ENCODE results near the gene SUSD4.

SUSD4 gene

DNA sequence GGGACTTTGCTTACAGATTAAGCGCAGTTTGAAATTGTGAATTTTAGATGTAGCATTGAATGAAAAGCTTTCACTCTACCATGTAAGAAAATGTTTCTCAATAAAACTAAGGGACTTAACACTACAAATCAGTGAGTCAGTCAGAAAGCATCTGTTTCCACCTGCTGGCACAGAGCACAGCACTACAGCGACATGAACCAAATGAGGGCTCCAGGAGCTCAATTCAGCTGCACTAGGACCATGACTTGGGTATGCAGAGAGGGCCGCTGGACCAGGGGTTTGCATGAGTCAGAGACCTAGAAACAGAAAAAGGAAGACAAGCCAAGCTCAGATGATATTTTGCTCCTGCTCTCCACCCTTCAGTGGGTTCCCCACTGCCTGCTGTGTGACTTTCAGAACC is 5.2 kb downstream of the SUSD4 start:
- peak; percentile 25 for DNase-seq

DNA sequence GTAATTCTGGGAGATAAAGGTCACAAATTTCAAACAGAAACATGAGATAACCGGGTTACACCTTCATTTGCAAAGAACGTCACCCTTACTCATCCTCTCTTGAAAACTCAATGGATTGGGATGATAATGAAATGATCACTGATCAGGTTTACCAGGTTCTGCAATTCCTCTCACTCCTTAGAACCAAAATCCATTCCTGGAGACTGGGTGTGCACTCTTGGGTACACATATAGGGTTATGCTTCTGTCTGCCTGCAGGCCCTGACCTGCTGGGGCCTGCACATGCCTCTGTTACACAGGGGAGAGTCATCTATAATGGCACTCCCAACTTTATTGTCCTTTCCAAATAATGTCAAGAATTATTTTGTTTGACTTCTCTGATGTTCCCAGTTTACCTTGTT is 8.3 kb downstream of the SUSD4 start:
- no peak for DNase-seq

DNA sequence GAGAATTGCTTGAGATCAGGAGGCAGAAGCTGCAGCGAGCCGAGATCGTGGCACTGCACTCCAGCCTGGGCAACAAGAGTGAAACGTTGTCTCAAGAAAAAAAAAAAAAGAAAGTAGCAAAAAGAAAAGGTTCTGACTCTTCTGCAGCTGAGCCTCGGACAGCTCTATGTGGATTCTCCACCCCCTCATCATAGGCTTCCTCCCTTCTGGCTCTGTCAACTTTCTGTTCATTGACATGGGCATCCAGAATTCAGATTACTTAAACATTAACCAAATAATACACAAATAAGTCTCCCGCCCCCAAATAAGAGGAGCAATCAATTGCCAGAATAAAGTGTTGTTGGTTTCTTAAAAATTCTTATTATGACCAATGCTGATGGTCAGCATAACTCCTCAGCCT is 10.0 kb downstream of the SUSD4 start:
- no peak for DNase-seq

DNA sequence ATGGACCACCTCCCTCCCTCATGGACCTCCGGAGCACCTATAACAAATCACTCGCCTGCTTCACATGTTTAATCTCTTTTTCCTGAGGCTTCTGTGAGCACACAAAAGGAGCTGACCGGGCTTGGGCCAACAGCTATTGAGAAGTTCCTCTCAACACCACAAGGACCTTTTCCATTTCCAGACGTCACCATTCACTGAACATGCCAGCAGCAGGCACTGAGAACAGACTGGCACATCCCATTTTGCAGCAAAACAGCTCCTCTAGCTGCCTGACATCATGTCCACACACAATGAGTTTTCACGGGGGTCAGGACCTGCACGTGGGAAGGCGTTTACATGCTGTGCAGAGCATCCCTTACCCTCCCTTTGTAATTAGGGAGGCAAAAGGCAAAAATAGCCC is 11.0 kb downstream of the SUSD4 start:
- no peak for DNase-seq

DNA sequence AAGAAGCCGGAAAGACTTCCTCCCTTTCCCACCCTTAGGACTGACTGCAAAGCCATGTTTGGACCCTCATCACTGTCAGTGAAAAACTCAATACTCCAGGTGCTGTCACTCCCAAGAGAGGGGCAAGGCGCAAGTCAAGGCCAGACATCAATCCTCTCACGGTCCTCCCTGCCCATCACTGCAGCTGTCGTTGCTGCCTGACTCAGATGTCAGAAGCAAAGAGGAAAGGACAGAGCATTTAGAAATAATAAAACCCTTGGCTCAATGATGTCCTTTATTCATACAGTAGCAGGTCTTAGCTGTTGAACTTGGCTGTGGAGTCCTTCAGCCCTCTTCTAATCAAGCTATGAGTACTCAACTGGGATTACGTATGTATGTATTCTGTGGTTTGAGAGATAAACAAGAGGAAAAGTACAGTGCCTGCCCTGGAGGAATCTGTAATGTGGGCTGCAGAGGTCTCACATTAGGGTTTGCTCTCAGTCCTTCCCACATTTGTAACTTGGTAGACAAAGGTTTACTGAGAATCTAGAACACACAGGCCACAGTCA is 13.5 kb downstream of the SUSD4 start:
- no peak for DNase-seq

DNA sequence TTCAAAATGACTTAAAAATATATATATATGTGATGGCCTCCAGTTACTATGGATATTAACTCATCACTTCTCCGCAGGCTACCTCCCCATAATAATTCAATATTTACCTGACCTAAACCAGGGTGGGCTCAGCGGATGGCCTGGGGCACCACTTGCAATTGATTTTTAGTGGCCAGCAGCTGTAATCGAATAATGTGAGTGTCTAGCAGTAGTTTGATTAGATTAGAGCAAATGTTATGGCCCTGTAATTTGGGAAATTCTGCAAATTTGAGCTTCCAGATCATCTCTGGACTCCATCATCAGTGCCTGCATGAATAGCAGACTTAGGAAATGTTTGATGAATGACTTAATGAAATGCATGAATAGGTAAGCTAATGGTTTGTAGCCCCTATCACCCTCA is 14.7 kb downstream of the SUSD4 start:
- no peak for DNase-seq

DNA sequence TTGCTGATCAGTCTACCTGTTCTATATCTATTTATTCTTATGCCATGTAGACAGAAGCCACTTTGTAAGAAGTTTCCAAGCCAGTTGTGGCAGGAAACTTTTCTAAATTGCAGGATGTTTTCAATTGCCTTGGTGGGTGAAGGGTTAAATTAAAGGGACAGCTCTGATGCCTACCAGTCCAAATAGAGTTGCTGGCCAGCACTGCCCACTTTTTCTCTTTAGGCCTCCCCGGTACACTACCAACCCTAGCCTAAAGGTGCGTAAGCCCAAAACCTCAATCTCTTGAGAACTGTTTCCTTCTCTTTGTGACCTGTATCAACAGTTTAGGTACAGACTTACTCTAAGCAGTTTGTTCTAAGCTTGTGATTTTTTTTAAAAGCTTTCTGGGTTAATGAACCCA is 15.5 kb downstream of the SUSD4 start:
- no peak for DNase-seq

DNA sequence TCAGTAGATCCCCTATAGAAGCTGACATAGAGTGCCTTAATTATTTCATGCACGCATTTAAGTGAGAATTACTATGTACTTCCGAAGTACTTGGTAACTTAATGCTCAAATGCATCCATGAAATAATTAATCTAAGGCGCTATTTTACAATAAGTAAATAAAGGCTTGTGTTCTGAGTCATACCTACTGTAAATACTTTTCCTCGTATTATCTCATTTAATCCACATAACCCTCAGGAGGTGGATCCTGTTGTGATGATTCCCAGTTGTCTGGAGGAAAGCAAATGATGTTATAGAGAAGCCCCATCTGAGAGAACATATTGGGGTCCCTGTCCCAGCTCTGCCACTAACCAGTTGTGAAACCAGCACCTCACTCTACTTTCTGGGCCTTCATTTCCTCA is 16.4 kb downstream of the SUSD4 start:
- no peak for DNase-seq

DNA sequence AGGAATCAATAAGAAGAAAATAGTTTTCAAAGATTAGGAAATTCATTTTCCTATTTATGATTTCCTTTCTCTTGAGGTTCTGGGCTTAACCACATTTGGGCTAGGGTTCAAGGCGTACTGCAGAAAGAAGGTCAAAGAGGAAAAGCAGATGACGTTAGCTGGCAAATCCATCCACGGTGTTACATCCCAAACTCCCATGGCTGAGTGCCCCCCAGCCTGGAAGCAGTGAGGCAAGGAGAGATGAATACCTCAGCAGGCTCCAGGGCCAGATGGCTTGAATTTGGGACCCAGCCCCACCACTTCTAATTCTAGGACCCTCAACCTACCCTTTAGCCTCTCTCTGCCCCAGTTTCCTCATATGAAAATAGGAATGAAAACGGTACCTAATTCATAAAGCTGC is 17.7 kb downstream of the SUSD4 start:
- DNase-seq, result no peak

DNA sequence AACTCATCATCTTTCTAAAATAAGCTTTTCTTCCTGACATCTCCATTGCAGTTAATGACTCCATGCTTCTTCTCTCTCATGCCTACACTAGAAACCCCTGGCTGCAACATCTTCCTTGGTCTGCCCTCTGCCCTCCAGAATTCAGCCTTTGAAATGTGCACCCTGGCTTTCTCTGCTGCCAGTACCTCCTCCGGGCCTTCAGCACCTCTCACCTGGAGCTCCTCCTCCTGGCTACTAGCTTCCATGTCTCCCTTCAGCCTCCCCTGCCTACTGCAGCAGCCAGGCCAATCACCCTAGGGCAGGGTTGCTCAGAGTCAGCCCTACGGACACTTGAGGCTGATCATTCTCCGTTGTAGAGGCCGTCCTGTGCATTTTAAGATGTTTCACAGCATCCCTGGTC is 18.3 kb downstream of the SUSD4 start:
- DNase-seq, result peak; percentile 8

DNA sequence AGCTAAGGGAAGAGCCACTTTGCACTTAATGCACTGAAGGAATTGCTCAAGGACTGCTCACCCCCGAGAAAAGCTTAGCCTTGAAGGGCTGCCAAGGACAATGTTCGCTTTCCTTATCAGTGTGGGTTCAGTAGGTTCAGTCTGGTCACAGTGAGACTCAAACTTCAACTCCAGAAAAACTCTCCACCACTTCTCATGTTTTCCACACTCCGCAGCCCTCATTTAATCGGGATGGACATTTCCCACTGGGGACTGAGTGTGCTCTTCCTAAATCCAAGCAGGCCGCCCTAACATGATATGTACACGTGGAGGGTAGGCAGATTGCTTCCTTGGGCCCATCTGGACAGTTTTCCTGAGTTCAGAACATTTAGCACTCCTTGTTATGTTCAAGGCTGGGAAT is 19.5 kb downstream of the SUSD4 start:
- DNase-seq, result no peak

DNA sequence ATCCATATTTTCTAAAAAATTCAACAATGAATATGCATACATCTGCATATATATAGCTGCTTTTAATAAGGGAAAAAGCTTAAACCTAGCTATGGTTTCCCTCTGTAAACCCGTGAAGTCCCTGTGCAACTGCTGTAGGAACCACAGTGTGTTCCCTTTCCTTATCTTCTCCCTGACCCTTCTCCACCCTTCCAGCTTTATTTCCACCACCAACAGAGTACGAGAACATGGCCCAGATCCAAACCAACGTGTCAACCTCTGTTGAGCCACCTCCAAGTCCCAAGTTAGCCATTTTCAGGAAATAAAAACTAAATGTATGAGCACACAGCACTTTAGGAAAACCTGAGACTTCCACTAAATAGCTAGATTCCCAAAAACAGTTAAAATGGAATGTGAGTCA is 20.3 kb downstream of the SUSD4 start:
- no peak for DNase-seq

DNA sequence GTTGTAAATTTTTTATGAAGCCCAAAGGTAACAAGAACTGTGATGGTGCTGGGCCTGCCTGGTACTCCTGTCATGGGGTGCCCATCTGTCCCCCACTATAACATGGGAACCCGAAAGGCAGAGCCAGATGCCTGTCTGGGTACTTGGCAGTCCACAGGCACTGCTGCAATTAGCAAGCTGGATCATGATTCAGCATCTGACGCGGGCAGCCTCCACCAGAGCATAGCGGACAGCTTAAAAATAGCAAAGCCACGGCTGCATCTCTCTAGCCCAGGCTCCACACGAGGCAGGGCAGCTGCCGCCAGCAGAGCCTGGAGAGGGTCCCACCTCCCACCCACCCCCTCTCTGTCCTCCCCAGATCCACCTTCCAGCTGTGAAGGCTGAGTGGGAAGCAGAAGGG is 22.9 kb downstream of the SUSD4 start:
- DNase-seq, result no peak

DNA sequence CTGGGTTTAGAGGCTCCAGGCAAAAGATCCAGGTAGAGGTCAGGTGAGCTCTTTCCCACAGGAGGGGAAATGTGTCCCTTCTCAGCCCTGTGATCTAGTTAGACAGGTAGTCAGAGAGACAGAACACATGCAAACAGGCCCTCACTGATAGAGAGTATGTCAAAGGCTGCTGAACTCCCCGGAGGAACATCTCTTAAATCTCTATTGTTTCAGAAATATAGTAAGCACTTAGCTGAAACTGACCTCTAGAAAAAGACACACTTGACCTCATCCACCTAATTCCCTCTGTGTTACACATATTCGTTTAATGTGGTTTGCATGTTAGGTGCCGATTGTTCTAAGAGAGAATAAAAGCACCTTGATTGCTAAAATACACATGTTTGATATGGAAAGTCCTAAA is 23.3 kb downstream of the SUSD4 start:
- DNase-seq, result no peak

DNA sequence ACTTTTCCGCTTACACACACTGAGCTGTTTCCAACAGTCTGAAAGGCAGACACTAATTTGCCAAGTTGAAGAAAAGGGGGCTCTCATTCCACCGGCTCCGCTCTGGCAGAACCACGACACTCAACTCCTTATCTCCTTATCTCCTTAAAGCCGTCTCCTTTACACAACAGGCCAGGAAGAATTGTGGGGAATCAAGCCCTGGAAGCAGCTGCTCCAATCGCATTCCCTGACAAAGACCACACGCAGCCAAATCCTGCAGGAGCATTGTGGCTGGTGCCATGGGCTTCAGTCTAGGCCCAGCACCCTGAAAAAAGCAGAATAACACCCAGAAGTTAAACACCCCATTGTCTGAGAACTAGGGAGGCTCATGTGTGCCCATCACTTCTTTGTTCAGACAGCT is 24.1 kb downstream of the SUSD4 start:
- no peak for DNase-seq

DNA sequence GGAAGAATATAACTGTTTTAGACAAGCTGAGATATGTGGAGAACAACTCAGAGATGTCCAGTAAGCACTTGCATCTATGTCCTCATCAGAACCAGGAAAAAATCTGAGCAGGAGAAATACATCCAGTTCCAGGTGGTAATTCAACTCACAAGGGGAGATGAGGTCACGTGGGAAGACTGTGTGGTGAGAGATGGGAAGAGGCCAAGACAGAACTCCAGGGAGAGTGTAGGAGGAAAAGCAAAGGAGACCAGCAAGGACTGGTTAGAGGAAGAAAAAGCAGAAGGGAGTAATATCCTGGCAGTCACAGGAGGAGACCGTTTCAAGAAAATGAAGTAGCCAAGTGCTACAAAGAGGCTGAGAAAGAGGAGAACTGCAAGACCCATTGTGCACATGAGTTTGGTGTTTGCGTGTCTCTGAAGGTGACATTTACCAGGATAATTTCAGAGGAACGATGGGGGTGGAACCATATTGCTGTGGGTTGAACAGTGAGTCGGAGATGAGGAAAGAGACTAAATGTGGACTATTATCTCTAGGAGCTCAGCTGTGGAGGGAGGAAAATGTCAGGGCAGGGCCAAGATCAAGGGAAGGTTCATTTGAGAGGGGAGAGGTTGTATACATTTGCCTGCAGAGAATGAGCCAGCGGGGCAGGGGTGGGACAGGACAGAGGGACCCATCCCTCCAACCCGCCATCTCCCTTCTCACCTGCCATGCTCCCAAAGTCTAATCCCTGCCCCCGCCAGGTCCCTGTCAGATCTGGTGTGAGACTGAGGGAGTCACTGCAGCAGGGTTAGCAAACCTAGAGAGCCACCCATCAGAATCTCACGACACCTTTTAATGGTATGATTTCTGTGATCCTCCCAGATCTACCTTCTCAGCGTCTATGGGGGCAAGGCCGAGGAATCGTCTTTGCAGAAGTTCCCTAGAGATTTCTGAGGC is 24.9 kb downstream of the SUSD4 start:
- no peak for DNase-seq

DNA sequence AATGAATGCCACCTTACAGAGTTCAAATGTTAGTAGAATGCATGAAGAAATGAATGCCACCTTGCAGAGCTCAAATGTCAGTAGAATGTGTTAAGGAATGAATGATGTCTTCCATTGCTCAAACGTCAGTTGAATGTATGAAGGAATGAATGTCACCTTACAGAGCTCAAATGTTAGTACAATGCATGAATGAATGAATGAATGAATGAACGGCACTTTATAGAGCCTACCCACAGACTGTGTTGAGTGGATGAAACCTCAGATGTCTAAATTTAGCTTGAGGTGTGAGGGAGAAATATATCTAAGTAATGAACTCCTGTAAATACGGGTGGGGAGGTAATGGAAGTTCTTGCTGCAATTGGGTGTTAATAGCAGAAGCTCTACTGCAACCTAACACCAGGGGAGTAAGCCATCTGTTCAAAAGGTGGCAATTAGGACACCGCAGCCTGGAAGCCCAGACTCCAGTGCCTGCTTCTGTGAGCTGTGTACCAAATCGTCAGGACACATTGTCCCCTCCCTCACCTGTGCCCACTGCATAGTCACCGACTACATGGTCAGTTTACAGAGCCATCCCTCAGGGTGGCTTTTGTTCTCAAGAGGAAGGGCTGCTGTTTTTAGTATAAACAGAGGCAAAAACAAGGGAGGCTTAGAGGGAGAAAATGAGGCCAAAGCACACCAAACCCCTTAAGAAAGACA is 26.7 kb downstream of the SUSD4 start:
- no peak for DNase-seq

DNA sequence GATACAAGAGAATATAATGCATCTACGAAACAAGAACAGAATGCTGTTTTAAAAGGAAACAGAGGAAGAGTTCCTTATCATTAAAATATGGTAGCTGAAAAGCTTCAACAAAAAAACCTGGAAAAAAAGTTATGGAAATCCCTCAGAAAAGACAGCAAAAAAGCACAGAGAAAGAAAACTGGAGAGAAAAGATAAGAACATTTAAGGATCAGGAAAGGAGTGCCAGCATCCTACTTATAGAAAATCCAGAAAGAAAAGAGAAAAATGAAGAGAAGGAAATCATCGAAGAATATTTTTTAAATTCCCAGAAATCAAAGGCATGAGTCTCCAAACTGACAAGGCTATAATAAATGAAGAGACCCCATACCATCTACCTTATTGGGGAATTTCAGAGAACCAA is 29.8 kb downstream of the SUSD4 start:
- no peak for DNase-seq

DNA sequence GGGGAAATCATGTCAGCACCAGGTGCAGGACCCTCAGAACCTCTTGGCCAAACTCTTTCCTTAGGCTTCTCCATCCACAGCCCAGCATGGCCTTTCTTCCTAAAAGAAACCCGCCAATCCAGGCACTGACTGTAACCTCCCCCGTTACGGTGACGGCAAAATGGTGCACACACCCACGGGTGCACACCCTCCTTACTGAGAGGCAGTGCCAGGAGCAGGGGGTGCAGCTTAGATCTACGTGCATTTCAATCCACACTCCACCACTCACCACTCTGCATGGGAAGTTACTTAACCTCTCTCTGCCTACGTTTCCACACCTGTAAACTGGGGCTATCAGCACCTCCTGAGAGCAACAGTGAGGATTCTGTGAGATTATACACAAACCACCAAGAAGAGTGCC is 31.0 kb downstream of the SUSD4 start:
- no peak for DNase-seq

DNA sequence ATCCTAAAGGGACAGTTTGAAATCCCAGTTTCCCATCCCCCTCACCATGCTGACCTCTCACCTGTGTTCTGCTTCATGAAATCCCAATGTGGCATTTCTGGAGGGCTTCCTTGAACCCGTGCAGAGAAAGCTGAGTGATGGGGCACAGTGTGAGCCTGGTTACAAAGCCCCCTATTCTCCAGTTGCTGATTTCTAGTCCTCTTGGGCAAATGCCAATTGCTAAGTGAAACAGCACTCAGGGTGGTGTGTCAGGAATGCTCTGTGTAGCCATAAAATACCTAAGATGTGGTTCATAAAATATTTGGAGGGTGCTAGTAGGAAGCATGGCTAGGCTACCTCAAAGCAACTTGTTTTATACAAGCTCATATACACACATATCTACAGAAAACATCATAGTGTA is 32.0 kb downstream of the SUSD4 start:
- no peak for DNase-seq

DNA sequence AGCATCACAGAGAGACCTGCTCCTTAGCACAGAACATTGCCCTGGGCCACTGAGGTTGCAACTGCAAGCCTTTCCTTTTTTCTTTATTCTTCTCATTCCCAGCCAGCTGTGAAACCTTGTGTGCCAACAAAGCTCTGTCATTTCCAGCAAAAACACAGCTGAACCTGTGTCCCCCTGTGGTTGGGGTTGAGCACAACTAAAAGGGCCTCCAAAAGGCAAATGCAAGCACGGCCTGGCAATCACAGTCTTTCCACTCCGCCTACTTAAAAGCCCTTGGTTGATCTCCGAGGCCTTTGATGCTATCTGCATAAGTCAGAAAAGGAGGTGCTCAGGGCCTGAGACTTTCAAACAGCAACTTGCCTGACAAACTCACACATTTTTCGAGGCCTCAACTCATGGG is 32.7 kb downstream of the SUSD4 start:
- DNase-seq, result no peak

DNA sequence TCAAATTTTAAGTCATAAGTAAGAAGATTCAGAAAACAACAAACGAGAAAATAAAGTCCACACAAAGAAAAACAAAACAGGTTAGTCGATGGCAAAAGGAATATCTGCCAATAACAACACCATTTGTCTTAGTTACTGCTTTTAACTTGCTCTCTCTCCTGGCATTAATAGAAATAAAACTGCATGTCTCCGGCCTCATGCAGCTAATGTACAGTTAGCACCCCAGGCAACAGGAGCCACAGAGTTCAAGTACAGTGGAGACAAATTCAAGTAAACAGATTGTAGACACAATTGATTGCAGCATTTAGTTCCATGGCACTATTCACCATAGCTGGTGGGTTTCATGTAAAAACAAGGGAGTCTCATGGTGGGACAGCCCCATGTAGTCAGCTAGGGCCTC is 33.5 kb downstream of the SUSD4 start:
- no peak for DNase-seq

DNA sequence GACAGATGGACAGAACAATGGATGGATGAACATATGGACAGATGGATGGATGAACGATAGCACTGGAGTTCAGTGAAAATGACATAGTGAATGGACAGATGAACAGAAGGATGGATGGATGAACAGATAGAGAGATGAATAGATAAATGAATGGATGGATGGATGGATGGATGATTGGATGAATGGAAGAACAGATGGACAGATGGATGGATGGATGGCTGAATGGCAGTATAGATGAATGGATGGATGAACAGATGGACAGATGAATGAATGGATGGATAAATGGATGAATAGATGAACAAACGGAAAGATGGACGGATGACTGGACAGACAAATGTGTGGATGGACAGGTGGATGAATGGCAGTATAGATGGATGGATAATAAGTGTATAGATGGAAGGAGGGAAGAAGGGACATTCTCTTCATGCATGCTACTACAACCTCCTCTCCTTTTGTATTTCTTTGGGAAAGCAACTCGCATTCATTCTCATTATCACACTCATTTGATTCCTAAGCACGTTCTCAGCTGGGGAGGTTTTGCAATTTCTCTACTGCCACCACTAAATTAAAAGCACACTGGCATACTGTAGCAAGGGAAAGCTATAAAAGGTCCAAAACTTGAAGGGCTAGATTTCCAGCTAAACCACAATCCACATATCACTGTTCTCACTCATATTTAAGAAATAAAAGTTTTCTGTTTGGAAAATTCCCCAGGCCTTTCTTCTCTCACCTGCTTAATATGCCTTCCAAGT is 34.1 kb downstream of the SUSD4 start:
- no peak for DNase-seq

DNA sequence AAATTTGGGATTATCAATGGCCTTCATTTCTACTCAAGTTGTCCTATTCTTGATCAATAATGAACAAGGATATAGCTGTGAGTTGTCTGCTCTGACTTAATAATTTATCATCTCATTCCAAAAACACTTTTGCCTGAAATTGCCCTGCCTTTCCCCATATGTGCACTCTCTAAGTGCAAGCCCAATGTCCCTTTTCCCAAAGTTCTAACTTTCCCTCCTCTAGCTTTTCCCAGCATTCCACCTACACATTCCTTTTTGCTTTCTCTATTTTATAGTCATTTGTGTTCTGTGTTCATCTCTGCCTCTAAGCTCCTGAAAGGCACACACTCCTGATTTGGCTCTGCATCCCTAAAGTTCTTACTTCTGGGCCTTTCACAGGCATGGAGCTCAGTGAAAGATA is 34.7 kb downstream of the SUSD4 start:
- no peak for DNase-seq

Data from DMS53 (cell line).